Hepatocyte (in vitro differentiated cells): ENCODE results near the gene IRX2.

Source experiments
- CTCF ChIP-seq: fragments of 200-600 bp; sonication (generic); IDR thresholded peaks from 2 replicates; pipeline ENCODE4 v1.5.1; 2016; ENCODE audit warnings: antibody characterized with exemption, mild to moderate bottlenecking; ENCODE audit not compliant: poor library complexity
- EZH2 ChIP-seq: fragments of 200-600 bp; sonication (generic); IDR thresholded peaks from 2 replicates; pipeline ENCODE4 v1.6.1; 2016; ENCODE audit warnings: antibody characterized with exemption, mild to moderate bottlenecking, borderline replicate concordance

GRCh38 chr5:2759696-2760461 is 8.4 kb upstream of the IRX2 start:
- TF ChIP-seq CTCF (no peak), EZH2 (no peak)
